HG03097 (cell line): Measurements from ENCODE around the gene FGFRL1.
A peak's percentile ranks its signal among the peaks of the same experiment; 100 is the strongest.

Source experiments
- ATAC-seq: cut with Tn5 transposase; IDR thresholded peaks from one replicate; pipeline ENCODE4 v1.9.1; 2021; ENCODE audit not compliant: unreplicated experiment, low FRiP score

FGFRL1 gene

GRCh38 chr4:1021386-1022050 is 10.1 kb downstream of the FGFRL1 start:
- ATAC-seq: peak; percentile 54

GRCh38 chr4:1022051-1022738 is 10.8 kb downstream of the FGFRL1 start:
- ATAC-seq: no peak

- no peak for ATAC-seq
Measured at GRCh38 chr4:1022739-1023066, 11.3 kb downstream of the FGFRL1 start.

- ATAC-seq: no peak
Measured at GRCh38 chr4:1023075-1023640, 11.7 kb downstream of the FGFRL1 start.

- ATAC-seq: no peak
Measured at GRCh38 chr4:1023895-1024740, 12.7 kb downstream of the FGFRL1 start.

GRCh38 chr4:1024882-1025545 is 13.6 kb downstream of the FGFRL1 start:
- no peak for ATAC-seq

- no peak for ATAC-seq
Measured at GRCh38 chr4:1026115-1026514, 14.7 kb downstream of the FGFRL1 start.

GRCh38 chr4:1027219-1027914 is 15.9 kb downstream of the FGFRL1 start:
- no peak for ATAC-seq

GRCh38 chr4:1027915-1028238 is 16.5 kb downstream of the FGFRL1 start:
- no peak for ATAC-seq

GRCh38 chr4:1028574-1029220 is 17.3 kb downstream of the FGFRL1 start:
- no peak for ATAC-seq

- no peak for ATAC-seq
Measured at GRCh38 chr4:1029529-1029928, 18.1 kb downstream of the FGFRL1 start.

- no peak for ATAC-seq
Measured at GRCh38 chr4:1030031-1030430, 18.6 kb downstream of the FGFRL1 start.

GRCh38 chr4:1030559-1030958 is 19.1 kb downstream of the FGFRL1 start:
- ATAC-seq: no peak

GRCh38 chr4:1031346-1031745 is 19.9 kb downstream of the FGFRL1 start:
- no peak for ATAC-seq

GRCh38 chr4:1031956-1032795 is 20.8 kb downstream of the FGFRL1 start:
- no peak for ATAC-seq

GRCh38 chr4:1032861-1033260 is 21.4 kb downstream of the FGFRL1 start:
- no peak for ATAC-seq

GRCh38 chr4:1033840-1034551 is 22.6 kb downstream of the FGFRL1 start:
- no peak for ATAC-seq

- no peak for ATAC-seq
Measured at GRCh38 chr4:1035510-1035909, 24.1 kb downstream of the FGFRL1 start.
